Body of pancreas (tissue), 4 donors: ENCODE data around the gene ME1.

Experiments used
- POLR2A ChIP-seq, 3 donors: fragments of 450-650 bp; IDR thresholded peaks; one replicate each; pipeline ENCODE4 v1.6.1; 2016; ENCODE audit warnings: antibody characterized with exemption in 3 of 3, mild to moderate bottlenecking in 2 of 3
- TF ChIP-seq, protein P1 (sequence below), 7 experiments: fragments of 450-650 bp in 4 of 7; fragments of 200-600 bp in 3 of 7; sonication (generic) in 3 of 7; IDR thresholded peaks; one replicate each; pipeline ENCODE4 v1.5.1; 2016 to 2019; ENCODE audit warnings: antibody characterized with exemption in 7 of 7

DNA sequence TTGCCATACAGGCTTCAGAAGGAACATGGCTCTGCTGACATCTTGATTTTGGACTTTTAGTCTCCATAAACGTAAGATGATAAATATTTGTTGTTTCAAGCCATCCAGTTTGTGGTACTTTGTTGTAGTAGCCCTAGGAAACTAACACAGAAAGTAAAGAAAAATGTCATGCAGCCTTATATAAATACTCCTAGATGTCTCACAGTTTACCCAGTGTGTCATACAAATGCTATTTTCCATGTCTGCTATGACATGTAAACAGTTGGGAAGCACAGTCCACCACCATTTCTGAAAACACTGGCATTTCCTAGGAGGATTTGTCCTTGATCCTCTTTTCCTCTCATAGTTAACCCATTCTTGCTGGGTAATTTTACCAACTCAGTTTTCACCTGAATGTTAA is 30.6 kb upstream of the ME1 start:
- TF ChIP-seq, protein P1, sequence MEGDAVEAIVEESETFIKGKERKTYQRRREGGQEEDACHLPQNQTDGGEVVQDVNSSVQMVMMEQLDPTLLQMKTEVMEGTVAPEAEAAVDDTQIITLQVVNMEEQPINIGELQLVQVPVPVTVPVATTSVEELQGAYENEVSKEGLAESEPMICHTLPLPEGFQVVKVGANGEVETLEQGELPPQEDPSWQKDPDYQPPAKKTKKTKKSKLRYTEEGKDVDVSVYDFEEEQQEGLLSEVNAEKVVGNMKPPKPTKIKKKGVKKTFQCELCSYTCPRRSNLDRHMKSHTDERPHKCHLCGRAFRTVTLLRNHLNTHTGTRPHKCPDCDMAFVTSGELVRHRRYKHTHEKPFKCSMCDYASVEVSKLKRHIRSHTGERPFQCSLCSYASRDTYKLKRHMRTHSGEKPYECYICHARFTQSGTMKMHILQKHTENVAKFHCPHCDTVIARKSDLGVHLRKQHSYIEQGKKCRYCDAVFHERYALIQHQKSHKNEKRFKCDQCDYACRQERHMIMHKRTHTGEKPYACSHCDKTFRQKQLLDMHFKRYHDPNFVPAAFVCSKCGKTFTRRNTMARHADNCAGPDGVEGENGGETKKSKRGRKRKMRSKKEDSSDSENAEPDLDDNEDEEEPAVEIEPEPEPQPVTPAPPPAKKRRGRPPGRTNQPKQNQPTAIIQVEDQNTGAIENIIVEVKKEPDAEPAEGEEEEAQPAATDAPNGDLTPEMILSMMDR (IDR thresholded peaks at IDR 0.05), result no peak
- no peak for TF ChIP-seq POLR2A (IDR thresholded peaks at IDR 0.05)
